RPMI7951 (cell line): ENCODE data around the gene LY6G5B. TPM values are rescaled to one million over a fixed set of nuclear protein-coding genes. Genes with fewer than 3 reads are reported as not detected.

Experiments
- DNase-seq: peaks from one replicate; pipeline ENCODE4 v3.0.0-alpha.2; 2012; ENCODE audit warnings: low read depth
- total RNA-seq: library from RNA; depleted of rRNA; stranded (reverse); fragments of >200 nt; shearing (Covaris generic); gene quantifications from 2 replicates; pipeline ENCODE4 v1.2.3, GENCODE V29; 2014

The LY6G5B gene
- total RNA-seq, 1 experiment from 2014 or later: 0.36 TPM

GRCh38 chr6:31662124-31662723, 7.6 kb upstream of the LY6G5B start:
- DNase-seq: no peak

- DNase-seq: peak; percentile 44
Observed at GRCh38 chr6:31663126-31663960, 6.4 kb upstream of the LY6G5B start.

- peak; percentile 93 for DNase-seq
Observed at GRCh38 chr6:31663961-31664789, 5.6 kb upstream of the LY6G5B start.

GRCh38 chr6:31664790-31665500, 4.8 kb upstream of the LY6G5B start, which contains the start of gene GPANK1:
TSS of gene GPANK1 (minus strand) at chr6:31664997. CDS start at chr6:31664478, 519 bp downstream.
- peak; percentile 92 for DNase-seq

- DNase-seq: peak; percentile 97
Observed at GRCh38 chr6:31665501-31666336, 4.1 kb upstream of the LY6G5B start, which contains the start of gene CSNK2B. TSS of gene CSNK2B (plus strand) at chr6:31666080. CDS start at chr6:31666832, 752 bp downstream.

- DNase-seq: no peak
Observed at GRCh38 chr6:31666337-31666965, 3.3 kb upstream of the LY6G5B start.

- no peak for DNase-seq
Observed at GRCh38 chr6:31676322-31676903, 6.6 kb downstream of the LY6G5B start.

GRCh38 chr6:31676904-31677303, 7.1 kb downstream of the LY6G5B start:
- DNase-seq: no peak

- no peak for DNase-seq
Observed at GRCh38 chr6:31677955-31678354, 8.2 kb downstream of the LY6G5B start.

- peak; percentile 84 for DNase-seq
Observed at GRCh38 chr6:31680226-31681134, 10.7 kb downstream of the LY6G5B start, which contains the start of gene LY6G5C. TSS of gene LY6G5C (minus strand) at chr6:31681067. CDS start at chr6:31680373, 694 bp downstream.

- DNase-seq: peak; percentile 53
Observed at GRCh38 chr6:31681135-31681671, 11.4 kb downstream of the LY6G5B start.

- DNase-seq: no peak
Observed at GRCh38 chr6:31683591-31683990, 13.8 kb downstream of the LY6G5B start.

- no peak for DNase-seq
Observed at GRCh38 chr6:31686483-31686882, 16.7 kb downstream of the LY6G5B start.

GRCh38 chr6:31687321-31687720, 17.5 kb downstream of the LY6G5B start:
- no peak for DNase-seq

- DNase-seq: no peak
Observed at GRCh38 chr6:31687860-31688693, 18.3 kb downstream of the LY6G5B start.

GRCh38 chr6:31689249-31690110, 19.7 kb downstream of the LY6G5B start:
- no peak for DNase-seq
